Right ventricle myocardium superior (tissue), 1 donor: ENCODE results near the gene NMB. TPM values are rescaled to one million over a fixed set of nuclear protein-coding genes. Genes with fewer than 3 reads are reported as not detected.
"Not testable (repeated sequence)": the region's sequence is repeated elsewhere in the genome, so short reads cannot be mapped to it uniquely, and the experiment has no call there.

ENCODE experiments used
- ATAC-seq: fragments of 200-7000 bp; cut with Tn5 transposase; one replicate; pipeline ENCODE4 v1.9.1; 2020; ENCODE audit warnings: mild to moderate bottlenecking; ENCODE audit not compliant: poor library complexity
- DNase-seq: peaks from one replicate; pipeline ENCODE4 v3.0.0-alpha.2; 2020
- intact Hi-C: fragments of 100-400 bp; cut with DNase I; formaldehyde crosslinking; loops from one replicate; pipeline ENCODE4 v1.11.2; 2022
- long read RNA-seq: library from polyadenylated mRNA; unstranded; transcript quantifications from one replicate; pipeline ENCODE4 v2.0.0, GENCODE V29; 2021
- total RNA-seq: library from RNA; stranded (reverse); fragmentation: NEBNext Ultra II Directional; extraction: Animal tissue kit (Norgen Biotek cat#: 25700); gene quantifications from one replicate; pipeline ENCODE4 v1.2.1, GENCODE V29; 2021
- donor health status: DM: no; HTN: yes; CAD: no; lungs with severe emphysema.

The NMB gene
- 1.9 TPM for total RNA-seq
- long read RNA-seq, partial matches to known transcripts, result 1 of 5 reads
- long read RNA-seq, other reads (novel, unspliced or antisense), result 0 of 5 reads

- ATAC-seq, result peak; percentile 66
- DNase-seq, result peak; percentile 85
- intact Hi-C loops, result no loop called here
Observed at GRCh38 chr15:84658080-84658787, at the start of gene NMB. TSS of gene NMB (minus strand) at chr15:84658199. CDS start at chr15:84658152, 47 bp downstream.

- intact Hi-C loops, result no loop called here
- ATAC-seq (no peak), DNase-seq (no peak)
Observed at GRCh38 chr15:84703808-84704207, 45.8 kb upstream of the NMB start.

GRCh38 chr15:84702961-84703482, 45.0 kb upstream of the NMB start:
- intact Hi-C loops, result no loop called here
- DNase-seq (no peak), ATAC-seq (peak; percentile 91)

- ATAC-seq (no peak), DNase-seq (no peak)
- intact Hi-C loops, result no loop called here
Observed at GRCh38 chr15:84699538-84700191, 41.7 kb upstream of the NMB start.

- ATAC-seq, result no peak
- no peak for DNase-seq
- intact Hi-C loops, result no loop called here
Observed at GRCh38 chr15:84697236-84697990, 39.4 kb upstream of the NMB start.

- DNase-seq (no peak), ATAC-seq (no peak)
- intact Hi-C loops, result no loop called here
Observed at GRCh38 chr15:84696757-84697156, 38.8 kb upstream of the NMB start.

GRCh38 chr15:84690342-84690741, 32.3 kb upstream of the NMB start:
- no peak for DNase-seq
- intact Hi-C loops, result no loop called here
- ATAC-seq, result no peak

GRCh38 chr15:84689858-84690257, 31.9 kb upstream of the NMB start:
- ATAC-seq (no peak), DNase-seq (no peak)
- intact Hi-C loops, result no loop called here

- intact Hi-C loops, ATAC-seq, DNase-seq: not testable (repeated sequence)
Observed at GRCh38 chr15:84686446-84686845, 28.4 kb upstream of the NMB start.

- peak; percentile 74 for DNase-seq
- ATAC-seq, result peak; percentile 80
- intact Hi-C loops, result no loop called here
Observed at GRCh38 chr15:84685304-84685703, 27.3 kb upstream of the NMB start.

GRCh38 chr15:84684092-84684491, 26.1 kb upstream of the NMB start:
- ATAC-seq, result no peak
- no peak for DNase-seq
- intact Hi-C loops, result no loop called here

GRCh38 chr15:84681831-84682230, 23.8 kb upstream of the NMB start:
- ATAC-seq, result no peak
- intact Hi-C loops, result no loop called here

GRCh38 chr15:84671211-84671610, 13.2 kb upstream of the NMB start:
- ATAC-seq (no peak), DNase-seq (no peak)
- intact Hi-C loops, result no loop called here

More at GRCh38 chr15:84681831-84682230, 23.8 kb upstream of the NMB start:
- no peak for DNase-seq

- intact Hi-C loops, result no loop called here
- DNase-seq (no peak), ATAC-seq (no peak)
Observed at GRCh38 chr15:84669726-84670125, 11.7 kb upstream of the NMB start.

- intact Hi-C loops, result no loop called here
- no peak for DNase-seq
- ATAC-seq, result no peak
Observed at GRCh38 chr15:84668221-84668982, 10.4 kb upstream of the NMB start.

- ATAC-seq (no peak), DNase-seq (no peak)
- intact Hi-C loops, result no loop called here
Observed at GRCh38 chr15:84666373-84666772, 8.4 kb upstream of the NMB start.

GRCh38 chr15:84661001-84661400, 3.0 kb upstream of the NMB start:
- ATAC-seq, result no peak
- intact Hi-C loops, result no loop called here
- no peak for DNase-seq

- intact Hi-C loops, result no loop called here
- ATAC-seq (no peak), DNase-seq (no peak)
Observed at GRCh38 chr15:84659904-84660781, 2.1 kb upstream of the NMB start.
